H1 (cell line): ENCODE data around the gene CST7. TPM values are rescaled to one million over a fixed set of nuclear protein-coding genes. Genes with fewer than 3 reads are reported as not detected.

Source experiments
- CTCF ChIA-PET: fragments of 300-600 bp; sonication (Branson Sonifier 250); formaldehyde crosslinking; loops from one replicate; lab custom pipeline; 2021; ENCODE audit not compliant: partially characterized antibody; lab: Charles Lee
- POLR2A ChIA-PET: fragments of 300-600 bp; sonication (Branson Sonifier 250); formaldehyde crosslinking; loops from one replicate; lab custom pipeline; 2021; ENCODE audit warnings: inconsistent platforms; ENCODE audit not compliant: partially characterized antibody; lab: Charles Lee
- DNase-seq, 2 experiments: peaks; one replicate each; pipeline versions ENCODE4 v3.0.0 to v3.0.0-alpha.2; 2010 to 2022; ENCODE audit warnings: low spot score in 2 of 2, low read depth in 1 of 2, mixed read lengths in 1 of 2
- FAIRE-seq: peaks from 2 replicates; lab custom pipeline; 2011; peaks lifted over from hg19 to GRCh38; lab: Jason Lieb, UNC
- H2AFZ ChIP-seq: 2 replicates; pipeline ENCODE4 v1.8.1; 2012; ENCODE audit warnings: low read length, inconsistent platforms
- H2AK5ac ChIP-seq: 2 replicates; pipeline ENCODE4 v1.6.1; 2013; ENCODE audit warnings: low read depth, low read length
- H2BK120ac ChIP-seq: replicated peaks from 2 replicates; pipeline ENCODE3; 2013; ENCODE audit warnings: low read depth, low read length, inconsistent platforms
- H2BK12ac ChIP-seq: 2 replicates; pipeline ENCODE4 v1.6.1; 2013; ENCODE audit warnings: low read depth, low read length
- H2BK15ac ChIP-seq: 2 replicates; pipeline ENCODE4 v1.6.1; 2013; ENCODE audit warnings: low read length
- H2BK20ac ChIP-seq: 2 replicates; pipeline ENCODE4 v1.6.1; 2013; ENCODE audit warnings: low read length
- H2BK5ac ChIP-seq: 2 replicates; pipeline ENCODE4 v1.6.1; 2013; ENCODE audit warnings: low read depth, low read length
- H3K14ac ChIP-seq: 2 replicates; pipeline ENCODE4 v1.6.1; 2013; ENCODE audit warnings: inconsistent platforms; ENCODE audit not compliant: insufficient read length
- H3K18ac ChIP-seq: 2 replicates; pipeline ENCODE4 v1.6.1; 2013; ENCODE audit warnings: low read length; ENCODE audit errors: extremely low read depth
- H3K23ac ChIP-seq: 2 replicates; pipeline ENCODE4 v1.6.1; 2013; ENCODE audit warnings: inconsistent platforms; ENCODE audit not compliant: insufficient read length
- H3K23me2 ChIP-seq: 2 replicates; pipeline ENCODE4 v1.6.1; 2013; ENCODE audit warnings: low read depth, low read length
- H3K27ac ChIP-seq: 2 replicates; pipeline ENCODE4 v1.6.1; 2011; ENCODE audit warnings: low read depth, low read length, inconsistent platforms
- H3K27me3 ChIP-seq, 4 experiments: replicated peaks in 1 of 4; 1 replicate in 1 of 4; 2 replicates in 3 of 4; pipeline versions ENCODE4 v1.6.1 to v1.8.1; 2011 to 2013; ENCODE audit warnings: low read length in 3 of 4, mild to moderate bottlenecking in 3 of 4, inconsistent platforms in 2 of 4, mixed read lengths in 2 of 4, moderate library complexity in 1 of 4; ENCODE audit not compliant: control insufficient read depth in 3 of 4, insufficient read depth in 3 of 4; ENCODE audit errors: extremely low read depth in 1 of 4
- H3K36me3 ChIP-seq, 4 experiments: 2 replicates each; pipeline versions ENCODE4 v1.6.1 to v1.8.1; 2011 to 2013; ENCODE audit warnings: mild to moderate bottlenecking in 4 of 4, low read length in 3 of 4, moderate library complexity in 2 of 4, control low read depth in 1 of 4, inconsistent platforms in 1 of 4; ENCODE audit not compliant: insufficient read depth in 4 of 4, control insufficient read depth in 2 of 4
- H3K4ac ChIP-seq: replicated peaks from 2 replicates; pipeline ENCODE3; 2013; ENCODE audit warnings: low read length, low read depth, mixed read lengths, inconsistent platforms; ENCODE audit not compliant: insufficient read length
- H3K4me1 ChIP-seq, 4 experiments: replicated peaks in 1 of 4; 1 replicate in 1 of 4; 2 replicates in 3 of 4; pipeline versions ENCODE4 v1.6.1 to v1.8.1; 2011 to 2013; ENCODE audit warnings: low read length in 3 of 4, inconsistent platforms in 2 of 4, mixed read lengths in 1 of 4; ENCODE audit not compliant: insufficient read depth in 4 of 4, control insufficient read depth in 3 of 4
- H3K4me2 ChIP-seq, 2 experiments: 2 replicates each; pipeline versions ENCODE4 v1.6.1 to v1.8.1; 2011 to 2013; ENCODE audit warnings: low read depth in 2 of 2, low read length in 2 of 2, control low read depth in 1 of 2, inconsistent platforms in 1 of 2, mild to moderate bottlenecking in 1 of 2; ENCODE audit not compliant: insufficient read depth in 1 of 2
- H3K4me3 ChIP-seq, 4 experiments: fragments of 200-600, 300-600 bp in 1 of 4; sonication (generic), shearing (Covaris generic), sonication (Bioruptor Twin) in 1 of 4; 2 replicates each; pipeline versions ENCODE4 v1.5.1 to v1.8.1; 2011 to 2016; ENCODE audit warnings: low read length in 4 of 4, low read depth in 3 of 4, control low read depth in 2 of 4, inconsistent platforms in 2 of 4, mild to moderate bottlenecking in 2 of 4, mixed read lengths in 1 of 4, moderate library complexity in 1 of 4; ENCODE audit not compliant: insufficient read depth in 2 of 4; ENCODE audit errors: extremely low read depth in 1 of 4
- H3K56ac ChIP-seq: replicated peaks from 2 replicates; pipeline ENCODE3; 2013; ENCODE audit warnings: low read depth, mild to moderate bottlenecking, mixed read lengths, low read length, inconsistent platforms; ENCODE audit not compliant: insufficient read length
- H3K79me1 ChIP-seq: 2 replicates; pipeline ENCODE4 v1.6.1; 2013; ENCODE audit warnings: low read depth, low read length, control low read depth
- H3K79me2 ChIP-seq, 2 experiments: 2 replicates each; pipeline versions ENCODE4 v1.6.1 to v1.8.1; 2012 to 2013; ENCODE audit warnings: low read length in 2 of 2, mild to moderate bottlenecking in 2 of 2, inconsistent platforms in 1 of 2; ENCODE audit not compliant: insufficient read depth in 2 of 2, control insufficient read depth in 1 of 2
- H3K9ac ChIP-seq, 4 experiments: replicated peaks in 1 of 4; 1 replicate in 1 of 4; 2 replicates in 3 of 4; pipeline versions ENCODE4 v1.6.1 to v1.8.1; 2011 to 2013; ENCODE audit warnings: low read depth in 3 of 4, low read length in 3 of 4, control low read depth in 2 of 4, mild to moderate bottlenecking in 2 of 4, moderate library complexity in 2 of 4, inconsistent platforms in 1 of 4; ENCODE audit errors: extremely low read depth in 1 of 4
- H3K9me3 ChIP-seq, 2 experiments: 2 replicates each; pipeline versions ENCODE4 v1.6.1 to v1.8.1; 2012 to 2013; ENCODE audit warnings: mild to moderate bottlenecking in 2 of 2, moderate library complexity in 2 of 2, control low read depth in 1 of 2, inconsistent platforms in 1 of 2, low read depth in 1 of 2, low read length in 1 of 2, mixed read lengths in 1 of 2; ENCODE audit not compliant: insufficient read depth in 2 of 2
- H4K20me1 ChIP-seq, 2 experiments: replicated peaks in 1 of 2; 2 replicates each; pipeline versions ENCODE3 to v1.8.1; 2011 to 2013; ENCODE audit warnings: inconsistent platforms in 2 of 2, low read length in 2 of 2, mild to moderate bottlenecking in 1 of 2; ENCODE audit not compliant: insufficient read depth in 2 of 2, control insufficient read depth in 1 of 2
- H4K5ac ChIP-seq: 2 replicates; pipeline ENCODE4 v1.6.1; 2013; ENCODE audit warnings: low read length, low read depth, mixed read lengths, inconsistent platforms; ENCODE audit not compliant: insufficient read length
- H4K8ac ChIP-seq: 2 replicates; pipeline ENCODE4 v1.8.0; 2013; ENCODE audit warnings: mild to moderate bottlenecking, moderate library complexity, low read length, inconsistent platforms; ENCODE audit not compliant: insufficient read depth; ENCODE audit errors: extremely low read depth
- H4K91ac ChIP-seq: replicated peaks from 2 replicates; pipeline ENCODE3; 2013; ENCODE audit warnings: low read length, mixed read lengths, inconsistent platforms; ENCODE audit not compliant: insufficient read length
- BRCA1 ChIP-seq: IDR thresholded peaks from 2 replicates; pipeline ENCODE4 v1.6.1; 2012; ENCODE audit warnings: low read depth, low read length, improper control_type of control experiment
- CHD1 ChIP-seq: IDR thresholded peaks from 2 replicates; pipeline ENCODE4 v1.6.1; 2012; ENCODE audit warnings: low read depth, low read length, improper control_type of control experiment
- EZH2 ChIP-seq: fragments of 200-600 bp; sonication (generic); IDR thresholded peaks from 2 replicates; pipeline ENCODE4 v1.7.1; 2012; ENCODE audit warnings: low read depth, mild to moderate bottlenecking, moderate library complexity, low read length, inconsistent platforms; ENCODE audit not compliant: severe bottlenecking
- HDAC6 ChIP-seq: IDR thresholded peaks from one replicate; pipeline ENCODE4 v1.7.1; 2012; ENCODE audit warnings: low read depth, mild to moderate bottlenecking, inconsistent platforms, low read length, moderate library complexity
- PHF8 ChIP-seq: fragments of 200-600 bp; sonication (generic); conservative IDR thresholded peaks from 2 replicates; pipeline ENCODE4 v1.7.1; 2012; ENCODE audit warnings: low read depth, mild to moderate bottlenecking, inconsistent platforms, low read length, moderate library complexity
- SRF ChIP-seq: IDR thresholded peaks from 2 replicates; pipeline ENCODE4 v1.6.1; 2011; ENCODE audit warnings: mild to moderate bottlenecking, low read depth, low read length, moderate library complexity
- SUZ12 ChIP-seq: fragments of 200-600 bp; sonication (generic); IDR thresholded peaks from 2 replicates; pipeline ENCODE4 v1.6.1; 2012; ENCODE audit warnings: mild to moderate bottlenecking, inconsistent platforms, low read length, moderate library complexity, mixed read lengths
- TAF7 ChIP-seq: optimal IDR thresholded peaks from 2 replicates; pipeline ENCODE3; 2011; ENCODE audit warnings: low read depth, mild to moderate bottlenecking, inconsistent platforms, low read length, moderate library complexity, borderline replicate concordance
- TCF12 ChIP-seq: IDR thresholded peaks from 2 replicates; pipeline ENCODE4 v1.6.1; 2011; ENCODE audit warnings: low read depth, mild to moderate bottlenecking, low read length
- WGBS, 2 experiments: shearing (Covaris generic) in 1 of 2; methylation state at CpG; one replicate each; pipeline versions ENCODE4 v1.1.6 to v1.1.7; 2013 to 2015; ENCODE audit warnings: low lambda C conversion rate in 2 of 2, mixed read lengths in 2 of 2, inconsistent platforms in 1 of 2, low coverage in 1 of 2, missing lambda C conversion rate in 1 of 2; ENCODE audit not compliant: insufficient replicate concordance in 2 of 2, insufficient coverage in 1 of 2, insufficient read length in 1 of 2; ENCODE audit errors: extremely low coverage in 1 of 2, missing lambda C conversion rate in 1 of 2; 5-methylcytosine and 5-hydroxymethylcytosine counted together
- polyA plus RNA-seq, 7 experiments: library from polyadenylated mRNA; depleted of rRNA in 3 of 7; stranded (reverse) in 5 of 7; unstranded in 2 of 7; fragments of >200 nt in 5 of 7; fragments of 200-250 nt in 2 of 7; gene quantifications; 1 replicate in 5 of 7; 2 replicates in 1 of 7; 4 replicates in 1 of 7; pipeline versions ENCODE4 v1.2.1 to v1.2.3, GENCODE V29; 2011 to 2013; ENCODE audit warnings: missing spikeins in 2 of 7, mixed read lengths in 2 of 7
- total RNA-seq: library from RNA; stranded (reverse); fragmentation: NEBNext Ultra II Directional; extraction: Animal tissue kit (Norgen Biotek cat#: 25700); gene quantifications from 2 replicates; pipeline ENCODE4 v1.2.1, GENCODE V29; 2021
- TF ChIP-seq, protein P1 (sequence below): IDR thresholded peaks from 2 replicates; pipeline ENCODE4 v1.6.1; 2012; ENCODE audit warnings: inconsistent platforms

CST7 gene
- total and polyA plus RNA-seq, 2 of the 8 experiments (the other 6 are each of a cell fraction or from before 2014, with no cell fraction given): not detected

- 92% methylated on average over 2 of the region's 2 CpGs; no CpG with 5 or more reads in 1 of the 2 experiments for WGBS, 2 experiments
- Histone ChIP-seq H4K5ac (no peak overlapping the region), H3K23me2 (no peaks in the 10 kb centered on the region; the same call in 1 of the 2 replicates), H4K91ac (no peak overlapping the region), H2BK5ac (no peak overlapping the region), H3K79me2 (peaks cover 6 to 76% of the 10 kb centered on the region in 2 experiments), H2AFZ (no peak overlapping the region), H3K4ac (no peak overlapping the region), H2BK15ac (no peak overlapping the region), H2AK5ac (no peak overlapping the region), H2BK12ac (no peak overlapping the region), H3K18ac (no peak overlapping the region), H3K4me2 (no peak overlapping the region), H3K4me3 (no peak overlapping the region), H2BK20ac (no peak overlapping the region), H3K27ac (no peak overlapping the region), H3K23ac (no peak overlapping the region), H3K79me1 (peaks cover 10% of the 10 kb centered on the region), H3K36me3 (peaks cover 0 to 3% (median 0%) of the 10 kb centered on the region in 4 experiments; a peak in 2 of 8 replicates), H3K27me3 (no peaks in the 10 kb centered on the region), H2BK120ac (no peak overlapping the region), H3K56ac (no peak overlapping the region), H4K8ac (no peak overlapping the region), H3K4me1 (peaks cover 0 to 7% (median 0%) of the 10 kb centered on the region in 4 experiments; a peak in 1 of 7 replicates), H3K14ac (no peak overlapping the region), H3K9ac (no peak overlapping the region)
- CTCF ChIA-PET: no interaction called here
- no peak for FAIRE-seq
- POLR2A ChIA-PET: no interaction called here
- no peak for DNase-seq
- TF ChIP-seq, protein P1, sequence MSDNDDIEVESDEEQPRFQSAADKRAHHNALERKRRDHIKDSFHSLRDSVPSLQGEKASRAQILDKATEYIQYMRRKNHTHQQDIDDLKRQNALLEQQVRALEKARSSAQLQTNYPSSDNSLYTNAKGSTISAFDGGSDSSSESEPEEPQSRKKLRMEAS: no peak
- TF ChIP-seq SUZ12: no peak
- TF ChIP-seq EZH2: no peak
- TF ChIP-seq PHF8: no peak
- TF ChIP-seq CHD1: no peak
- TF ChIP-seq TCF12: no peak
- no peak for TF ChIP-seq BRCA1
- no peak for TF ChIP-seq TAF7
- no peak for TF ChIP-seq HDAC6
- TF ChIP-seq SRF: no peak
- TF ChIP-seq, all 59 proteins: peak for 0
- Histone ChIP-seq H4K20me1 (peaks cover 0 to 6% of the 10 kb centered on the region in 2 experiments), H3K9me3 (no peaks in the 10 kb centered on the region)
These were observed 38.2 kb downstream of the CST7 start for GRCh38 chr20:24987244-24987643.
